ENCODE data around the gene RMP24.

RMP24 gene

GRCh38 chr18:35941299-35941698, 31.2 kb upstream of the RMP24 start:
- no peak overlapping the region for H3K9ac ChIP-seq
- H3K4me2 ChIP-seq = no peak overlapping the region
- no peak overlapping the region for H3K27ac ChIP-seq (ENCODE audit: low read depth in 2 of 2, low read length in 1 of 2)
- no peaks in the 10 kb centered on the region for H3K27me3 ChIP-seq (ENCODE audit: insufficient read depth)
- no peaks in the 10 kb centered on the region for H4K20me1 ChIP-seq (ENCODE audit: insufficient read depth)
- WGBS (ENCODE audit: low lambda C conversion rate) = 54% methylated on average over 6 of the region's 6 CpGs
- DNase-seq = no peak
- no peaks in the 10 kb centered on the region for H3K9me3 ChIP-seq
- H3K4me3 ChIP-seq (ENCODE audit: low read depth in 2 of 2, low read length in 1 of 2) = no peak overlapping the region
- ChIA-PET CTCF (interaction anchor here (1.1 to 2.6 kb wide), 3 partner anchors 9 to 185 kb away, joined by 3 to 21 read pairs (median 6); no protein-coding TSS in a partner anchor), POLR2A (no interaction called here)
- H3K79me2 ChIP-seq (ENCODE audit: insufficient read depth) = no peaks in the 10 kb centered on the region
- H2AFZ ChIP-seq (ENCODE audit: low read depth) = no peak overlapping the region
- H3F3A ChIP-seq (replicated peaks; ENCODE audit: insufficient read depth) = no peaks in the 10 kb centered on the region
- H3K4me1 ChIP-seq (ENCODE audit: control insufficient read depth in 1 of 2, insufficient read depth in 2 of 2, low read depth in 1 of 2, low read length in 1 of 2) = no peaks in the 10 kb centered on the region; a peak in 1 of 4 replicates
- no peaks in the 10 kb centered on the region for H3K9me2 ChIP-seq
- H3K36me3 ChIP-seq (replicated peaks in 1 of 2; ENCODE audit: control insufficient read depth in 1 of 2, insufficient read depth in 2 of 2, low read length in 1 of 2) = no peaks in the 10 kb centered on the region
- TF ChIP-seq MEF2A (IDR thresholded peaks at IDR 0.05; ENCODE audit: borderline replicate concordance, low read depth) (no peak), RFX5 (IDR thresholded peaks at IDR 0.05; ENCODE audit: low read length) (no peak), FOXJ3 (CRISPR knock-in tag; IDR thresholded peaks at IDR 0.05) (no peak), YY1 (IDR thresholded peaks at IDR 0.05; ENCODE audit: low read depth) (no peak), TCF12 (IDR thresholded peaks at IDR 0.05) (no peak), ZBTB33 (IDR thresholded peaks at IDR 0.05; ENCODE audit: borderline replicate concordance, low read depth) (no peak), FOXM1 (IDR thresholded peaks at IDR 0.05; ENCODE audit: low read depth) (no peak)

DNA sequence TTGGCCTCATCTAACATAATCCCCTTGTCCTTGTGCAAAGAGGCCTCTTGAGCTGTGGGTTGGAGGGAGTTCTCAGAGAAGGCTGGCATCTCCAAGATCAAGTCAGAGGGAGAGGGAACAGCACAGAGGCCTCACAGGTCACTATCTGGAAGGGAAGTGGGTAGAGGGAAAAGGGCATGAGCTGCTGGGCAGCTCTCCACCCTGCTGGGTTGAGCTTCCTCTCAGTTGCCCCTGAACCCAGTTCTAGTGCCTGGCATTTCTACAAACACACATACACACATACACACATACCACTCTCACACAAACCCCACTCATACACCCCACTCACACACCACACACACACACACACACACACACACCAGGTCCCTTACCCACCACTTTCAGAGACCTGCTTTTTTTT, 30.3 kb upstream of the RMP24 start:
- no peak for TF ChIP-seq MXI1 (IDR thresholded peaks at IDR 0.05; ENCODE audit: low read depth, low read length)
- no peak for TF ChIP-seq FOXM1 (IDR thresholded peaks at IDR 0.05; ENCODE audit: low read depth)
- TF ChIP-seq TCF12 (IDR thresholded peaks at IDR 0.05) = no peak
- TF ChIP-seq RCOR1 (IDR thresholded peaks at IDR 0.05; ENCODE audit: low read length) = no peak
- TF ChIP-seq ELF1 (IDR thresholded peaks at IDR 0.05) = no peak
- no peak for TF ChIP-seq EP300 (IDR thresholded peaks at IDR 0.05; ENCODE audit: borderline replicate concordance in 1 of 2, low read depth in 1 of 2, low read length in 1 of 2)
- TF ChIP-seq, protein P1, sequence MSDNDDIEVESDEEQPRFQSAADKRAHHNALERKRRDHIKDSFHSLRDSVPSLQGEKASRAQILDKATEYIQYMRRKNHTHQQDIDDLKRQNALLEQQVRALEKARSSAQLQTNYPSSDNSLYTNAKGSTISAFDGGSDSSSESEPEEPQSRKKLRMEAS (IDR thresholded peaks at IDR 0.05; ENCODE audit: low read depth) = no peak
- no peak for TF ChIP-seq NRF1 (IDR thresholded peaks at IDR 0.05; ENCODE audit: low read depth, low read length)
- no peak for TF ChIP-seq MEF2A (IDR thresholded peaks at IDR 0.05; ENCODE audit: borderline replicate concordance, low read depth)
- no peak for TF ChIP-seq IRF3 (IDR thresholded peaks at IDR 0.05; ENCODE audit: low read depth, low read length)
- no peak for TF ChIP-seq RXRA (IDR thresholded peaks at IDR 0.05; ENCODE audit: borderline replicate concordance, low read depth)
- TF ChIP-seq, protein P2, sequence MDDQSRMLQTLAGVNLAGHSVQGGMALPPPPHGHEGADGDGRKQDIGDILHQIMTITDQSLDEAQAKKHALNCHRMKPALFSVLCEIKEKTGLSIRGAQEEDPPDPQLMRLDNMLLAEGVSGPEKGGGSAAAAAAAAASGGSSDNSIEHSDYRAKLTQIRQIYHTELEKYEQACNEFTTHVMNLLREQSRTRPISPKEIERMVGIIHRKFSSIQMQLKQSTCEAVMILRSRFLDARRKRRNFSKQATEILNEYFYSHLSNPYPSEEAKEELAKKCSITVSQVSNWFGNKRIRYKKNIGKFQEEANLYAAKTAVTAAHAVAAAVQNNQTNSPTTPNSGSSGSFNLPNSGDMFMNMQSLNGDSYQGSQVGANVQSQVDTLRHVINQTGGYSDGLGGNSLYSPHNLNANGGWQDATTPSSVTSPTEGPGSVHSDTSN (IDR thresholded peaks at IDR 0.05) = no peak
- no peak for TF ChIP-seq EZH2phosphoT487 (IDR thresholded peaks at IDR 0.05; ENCODE audit: borderline replicate concordance, low read depth)
- TF ChIP-seq TEAD4 (IDR thresholded peaks at IDR 0.05; ENCODE audit: borderline replicate concordance, insufficient read depth) = no peak
- TF ChIP-seq YY1 (IDR thresholded peaks at IDR 0.05; ENCODE audit: low read depth) = no peak
- TF ChIP-seq REST (IDR thresholded peaks at IDR 0.05; ENCODE audit: low read depth, low read length) = no peak
- TF ChIP-seq GATA2 (CRISPR knock-in tag; IDR thresholded peaks at IDR 0.05) = no peak
- no peak overlapping the region for H3K4me2 ChIP-seq
- H3K79me2 ChIP-seq (ENCODE audit: insufficient read depth) = no peaks in the 10 kb centered on the region
- H3K9me2 ChIP-seq = no peaks in the 10 kb centered on the region
- no peaks in the 10 kb centered on the region for H3F3A ChIP-seq (replicated peaks; ENCODE audit: insufficient read depth)
- POLR2A ChIA-PET = no interaction called here
- DNase-seq = no peak
- H4K20me1 ChIP-seq (ENCODE audit: insufficient read depth) = no peaks in the 10 kb centered on the region
- H3K27me3 ChIP-seq (ENCODE audit: insufficient read depth) = no peaks in the 10 kb centered on the region
- H3K4me3 ChIP-seq (ENCODE audit: low read depth in 2 of 2, low read length in 1 of 2) = no peak overlapping the region
- H3K9ac ChIP-seq = no peak overlapping the region
- no peaks in the 10 kb centered on the region; a peak in 1 of 4 replicates for H3K4me1 ChIP-seq (ENCODE audit: control insufficient read depth in 1 of 2, insufficient read depth in 2 of 2, low read depth in 1 of 2, low read length in 1 of 2)
- no peak overlapping the region for H2AFZ ChIP-seq (ENCODE audit: low read depth)
- no peak overlapping the region for H3K27ac ChIP-seq (ENCODE audit: low read depth in 2 of 2, low read length in 1 of 2)
- H3K9me3 ChIP-seq = no peaks in the 10 kb centered on the region
- CTCF ChIA-PET = interaction anchor here (1.9 to 2.6 kb wide), 2 partner anchors 8 to 186 kb away, joined by 6 to 21 read pairs; no protein-coding TSS in a partner anchor
- H3K36me3 ChIP-seq (replicated peaks in 1 of 2; ENCODE audit: control insufficient read depth in 1 of 2, insufficient read depth in 2 of 2, low read length in 1 of 2) = no peaks in the 10 kb centered on the region
